SJCRH30 (cell line): ENCODE data around the gene TBC1D2. TPM values are rescaled to one million over a fixed set of nuclear protein-coding genes. Genes with fewer than 3 reads are reported as not detected.

Experiments used
- DNase-seq, 2 experiments: peaks; one replicate each; pipeline ENCODE4 v3.0.0-alpha.2; 2015 to 2020
- H3K27ac ChIP-seq: fragments of 250-450 bp; sonication (Bioruptor Pico); 2 replicates; pipeline ENCODE4 v1.5.1; 2020; ENCODE audit warnings: mild to moderate bottlenecking, moderate library complexity
- H3K27me3 ChIP-seq: fragments of 250-450 bp; sonication (Bioruptor Pico); 2 replicates; pipeline ENCODE4 v1.5.1; 2020; ENCODE audit warnings: mild to moderate bottlenecking, moderate library complexity
- H3K36me3 ChIP-seq: fragments of 250-450 bp; sonication (Bioruptor Pico); 2 replicates; pipeline ENCODE4 v1.5.1; 2020; ENCODE audit warnings: mild to moderate bottlenecking, moderate library complexity
- H3K4me1 ChIP-seq: fragments of 250-450 bp; sonication (Bioruptor Pico); 2 replicates; pipeline ENCODE4 v1.5.1; 2020; ENCODE audit warnings: mild to moderate bottlenecking, moderate library complexity
- H3K4me3 ChIP-seq: fragments of 250-450 bp; sonication (Bioruptor Pico); 2 replicates; pipeline ENCODE4 v1.5.1; 2020; ENCODE audit warnings: mild to moderate bottlenecking, moderate library complexity
- H3K9me3 ChIP-seq: fragments of 250-450 bp; sonication (Bioruptor Pico); replicated peaks from 2 replicates; pipeline ENCODE4 v1.5.1; 2020; ENCODE audit warnings: mild to moderate bottlenecking, moderate library complexity
- total RNA-seq: library from RNA; depleted of rRNA; stranded (reverse); fragments of >200 nt; shearing (Covaris generic); gene quantifications from 2 replicates; pipeline ENCODE4 v1.2.3, GENCODE V29; 2014

TBC1D2 gene
- total RNA-seq, 1 experiment from 2014 or later: 1.4 TPM

DNA sequence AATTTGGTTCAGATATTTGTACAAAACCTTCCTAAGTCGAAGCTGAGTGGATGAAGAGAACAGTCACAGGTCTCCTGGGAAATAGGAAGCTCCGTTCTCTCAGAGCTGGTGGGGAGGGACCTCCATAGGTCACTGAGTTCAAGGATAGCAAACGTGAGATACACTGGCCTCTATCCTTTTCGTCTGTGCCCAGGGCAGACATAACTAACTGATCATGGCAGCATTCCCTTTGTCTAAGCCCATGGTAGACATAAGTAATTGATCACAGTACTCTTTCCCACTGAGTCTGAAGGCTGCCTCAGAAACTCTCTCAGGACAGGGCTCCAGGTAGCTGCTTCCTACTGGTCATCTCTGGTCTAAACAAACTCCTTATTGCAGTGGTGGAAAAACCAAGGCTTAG lies 50.8 kb downstream of the TBC1D2 start:
- Histone ChIP-seq H3K36me3 (no peaks in the 10 kb centered on the region), H3K4me3 (no peak overlapping the region), H3K9me3 (no peaks in the 10 kb centered on the region), H3K4me1 (peaks cover 7% of the 10 kb centered on the region), H3K27ac (no peak overlapping the region), H3K27me3 (peaks cover 5% of the 10 kb centered on the region; the same call in 1 of the 2 replicates)
- no peak for DNase-seq

DNA sequence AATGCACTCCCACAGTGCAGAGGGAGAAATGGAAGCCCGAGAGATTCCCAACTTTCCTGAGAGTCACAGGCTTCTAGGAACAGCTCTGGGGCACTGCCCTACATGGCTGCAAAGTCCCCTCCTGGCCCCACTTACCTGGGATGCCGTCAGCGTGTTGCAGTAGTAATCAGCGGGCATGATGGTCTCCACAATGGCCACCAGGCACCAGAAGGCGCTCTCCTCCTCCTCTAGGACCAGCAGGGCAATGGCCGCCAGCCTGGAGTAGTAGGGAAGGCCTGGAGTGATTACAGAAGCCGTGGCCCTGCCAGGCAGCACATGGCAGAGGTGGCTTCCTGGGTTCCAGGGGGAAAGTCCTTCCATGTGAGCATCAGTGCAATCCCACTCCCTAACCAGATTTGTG lies 52.3 kb downstream of the TBC1D2 start:
- peaks cover 5% of the 10 kb centered on the region; the same call in 1 of the 2 replicates for H3K27me3 ChIP-seq
- no peaks in the 10 kb centered on the region for H3K36me3 ChIP-seq
- no peak for DNase-seq

DNA sequence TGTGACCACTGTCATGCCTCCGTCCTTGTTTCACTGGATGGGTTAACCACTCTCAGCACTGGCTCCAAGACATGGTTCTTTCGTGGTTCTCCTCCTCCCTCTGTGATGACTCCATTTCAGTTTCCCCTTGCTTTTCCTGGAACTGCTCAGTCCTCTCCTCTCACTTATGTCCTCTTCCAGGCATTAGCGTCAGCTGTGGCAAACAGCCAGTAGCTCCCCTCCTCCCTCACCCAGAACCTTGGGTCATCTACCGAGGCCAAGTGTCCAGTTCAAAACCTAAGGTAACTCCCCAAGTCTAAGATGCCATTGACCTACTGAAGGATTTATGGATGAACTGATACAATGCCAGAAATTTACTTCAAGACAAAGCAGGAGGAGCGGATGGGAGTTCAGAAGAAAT lies 53.2 kb downstream of the TBC1D2 start:
- no peak overlapping the region for H3K27ac ChIP-seq
- H3K9me3 ChIP-seq: no peaks in the 10 kb centered on the region
- peaks cover 10% of the 10 kb centered on the region for H3K4me1 ChIP-seq
- no peak for DNase-seq
- H3K4me3 ChIP-seq: no peak overlapping the region
- H3K27me3 ChIP-seq: peaks cover 5% of the 10 kb centered on the region; the same call in 1 of the 2 replicates
- no peaks in the 10 kb centered on the region for H3K36me3 ChIP-seq

More for the DNA sequence above, 52.3 kb downstream of the TBC1D2 start:
- H3K27ac ChIP-seq: no peak overlapping the region
- H3K4me1 ChIP-seq: peaks cover 15% of the 10 kb centered on the region
- no peak overlapping the region for H3K4me3 ChIP-seq
- H3K9me3 ChIP-seq: no peaks in the 10 kb centered on the region

DNA sequence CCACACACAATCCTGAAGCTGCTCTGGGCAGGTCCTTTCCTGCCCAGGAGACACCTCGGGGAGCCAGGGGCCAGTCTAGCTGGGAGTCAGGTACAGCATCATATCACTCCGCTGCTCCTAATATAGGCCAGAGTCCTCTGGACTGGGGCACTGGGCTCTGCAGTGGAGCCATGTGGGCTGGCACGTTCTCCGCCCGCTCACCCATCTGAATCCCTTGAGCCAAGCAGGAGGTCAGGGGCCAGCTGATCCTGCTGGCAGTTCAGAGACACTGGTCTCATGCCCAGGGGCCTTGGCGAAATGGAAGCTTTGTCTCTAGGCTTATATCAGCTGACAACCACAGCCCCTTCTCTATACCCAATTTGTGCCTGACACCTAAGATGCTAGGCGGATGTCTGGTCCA lies 53.7 kb downstream of the TBC1D2 start:
- H3K9me3 ChIP-seq: no peaks in the 10 kb centered on the region
- DNase-seq: no peak
- H3K27ac ChIP-seq: no peak overlapping the region
- H3K4me1 ChIP-seq: peaks cover 10% of the 10 kb centered on the region
- H3K4me3 ChIP-seq: no peak overlapping the region
- H3K36me3 ChIP-seq: no peaks in the 10 kb centered on the region
- peaks cover 5% of the 10 kb centered on the region; the same call in 1 of the 2 replicates for H3K27me3 ChIP-seq

DNA sequence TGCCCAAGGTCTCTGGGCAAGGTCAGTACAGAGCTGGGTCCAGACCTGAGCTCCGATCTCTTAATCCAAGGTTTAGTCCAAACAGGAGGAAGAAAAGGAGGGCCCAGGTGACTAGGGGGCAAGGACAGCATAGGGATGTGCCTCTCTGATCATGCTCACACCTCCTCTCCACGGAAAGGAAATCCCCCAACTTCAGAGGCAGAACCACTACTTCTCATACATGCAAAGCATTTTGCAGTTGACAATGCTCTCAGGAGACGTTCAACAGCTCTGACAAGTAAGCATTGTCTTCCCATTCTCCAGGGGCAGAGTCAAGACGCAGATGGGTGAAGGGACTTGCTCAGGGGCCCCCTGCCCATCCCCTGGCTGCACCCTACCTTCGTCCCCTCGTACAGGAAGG lies 54.3 kb downstream of the TBC1D2 start:
- H3K4me1 ChIP-seq: peaks cover 12% of the 10 kb centered on the region
- H3K27me3 ChIP-seq: peaks cover 5% of the 10 kb centered on the region; the same call in 1 of the 2 replicates
- no peaks in the 10 kb centered on the region for H3K36me3 ChIP-seq
- H3K27ac ChIP-seq: no peak overlapping the region
- no peak overlapping the region for H3K4me3 ChIP-seq
- no peak for DNase-seq
- H3K9me3 ChIP-seq: no peaks in the 10 kb centered on the region

DNA sequence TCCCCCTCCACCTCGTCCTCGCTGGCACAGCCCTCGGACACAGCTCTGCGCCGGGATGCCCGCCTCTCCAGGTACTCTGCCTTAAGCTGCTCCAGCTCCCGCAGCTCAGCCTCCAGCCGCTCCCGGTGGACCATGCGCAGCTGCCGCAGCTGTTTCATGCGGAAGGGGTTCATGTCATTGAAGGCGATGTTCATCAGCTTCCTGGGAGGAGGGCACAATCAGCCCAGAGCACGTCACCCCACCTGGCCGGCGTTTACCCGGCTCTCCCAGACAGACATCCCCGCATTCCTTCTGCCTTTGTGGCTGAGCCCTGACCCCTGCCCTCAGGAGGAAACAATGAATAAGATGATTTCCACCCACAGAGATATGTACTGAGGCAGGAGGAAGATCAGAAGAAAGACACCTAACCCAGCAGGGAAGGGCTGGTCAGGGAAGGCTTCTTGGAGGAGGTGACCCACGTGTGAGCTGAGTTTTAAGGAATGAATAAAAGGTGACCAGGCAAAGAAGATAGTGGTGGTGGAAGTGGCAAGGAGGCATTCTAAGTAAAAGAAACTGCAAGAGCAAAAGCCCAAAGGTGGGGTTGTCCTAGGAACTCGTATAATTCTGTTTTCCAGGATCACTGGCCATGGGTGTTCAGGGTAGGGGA lies 55.9 kb downstream of the TBC1D2 start:
- Histone ChIP-seq H3K4me1 (peaks cover 26% of the 10 kb centered on the region), H3K27me3 (no peaks in the 10 kb centered on the region), H3K9me3 (no peaks in the 10 kb centered on the region), H3K4me3 (no peak overlapping the region), H3K27ac (no peak overlapping the region), H3K36me3 (no peaks in the 10 kb centered on the region)
- peak; percentile 56 to 60 for DNase-seq

DNA sequence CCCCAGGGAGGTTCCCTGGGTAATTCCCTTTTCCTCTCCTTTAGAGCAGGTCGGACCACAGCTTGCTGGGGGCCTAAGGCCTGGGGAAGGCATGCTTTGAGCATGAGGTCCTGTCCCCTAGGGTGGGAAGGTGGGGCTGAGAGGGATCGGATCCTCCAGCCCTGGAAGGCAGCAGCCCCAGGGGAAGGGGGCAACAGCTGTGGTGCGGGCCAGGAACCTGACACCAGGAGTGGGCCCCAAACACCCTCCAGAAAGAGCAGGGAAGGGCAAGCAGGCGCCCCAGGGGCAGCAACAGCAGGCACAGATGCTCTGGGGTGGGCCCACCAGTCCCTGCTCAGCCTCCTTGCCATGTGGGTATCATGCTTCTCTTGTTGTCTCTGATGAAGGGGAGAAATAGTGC lies 59.8 kb downstream of the TBC1D2 start:
- Histone ChIP-seq H3K27me3 (no peaks in the 10 kb centered on the region), H3K4me1 (peaks cover 26% of the 10 kb centered on the region), H3K36me3 (no peaks in the 10 kb centered on the region), H3K4me3 (no peak overlapping the region), H3K9me3 (no peaks in the 10 kb centered on the region), H3K27ac (peak overlapping the region; percentile 14; the same call in 1 of the 2 replicates)
- DNase-seq: peak; percentile 93

DNA sequence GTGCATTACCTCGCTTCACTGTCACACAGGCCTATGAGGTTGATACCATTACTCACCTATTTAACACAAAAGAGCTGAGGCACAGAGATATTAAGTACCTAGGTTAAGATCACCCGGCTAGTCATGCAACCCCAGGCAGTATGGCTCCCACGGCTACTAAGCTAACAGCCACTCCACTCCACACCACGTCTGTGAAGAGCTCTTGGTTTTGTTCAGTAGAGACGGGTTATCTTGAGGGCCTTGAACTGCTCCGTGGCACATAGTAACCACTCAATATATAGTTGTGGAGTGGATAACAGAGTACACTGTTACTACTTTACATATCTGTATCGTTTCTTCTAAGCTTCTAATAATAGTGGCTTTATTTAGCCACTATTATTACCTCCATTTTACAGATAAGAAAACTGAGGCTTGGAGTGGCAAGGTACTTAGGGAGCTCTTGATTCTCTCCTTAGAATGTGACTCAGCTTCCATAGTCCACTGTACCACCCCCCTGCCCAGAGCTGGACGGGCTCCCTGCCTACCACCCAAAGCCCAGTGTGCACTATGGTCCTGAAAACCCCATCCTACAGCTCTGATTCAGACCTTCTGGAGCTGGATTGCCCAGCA lies 62.0 kb downstream of the TBC1D2 start:
- H3K36me3 ChIP-seq: no peaks in the 10 kb centered on the region
- no peak overlapping the region for H3K27ac ChIP-seq
- H3K4me3 ChIP-seq: peak overlapping the region; percentile 64
- no peak for DNase-seq
- no peaks in the 10 kb centered on the region for H3K27me3 ChIP-seq
- peaks cover 16% of the 10 kb centered on the region for H3K4me1 ChIP-seq
- H3K9me3 ChIP-seq: no peaks in the 10 kb centered on the region

DNA sequence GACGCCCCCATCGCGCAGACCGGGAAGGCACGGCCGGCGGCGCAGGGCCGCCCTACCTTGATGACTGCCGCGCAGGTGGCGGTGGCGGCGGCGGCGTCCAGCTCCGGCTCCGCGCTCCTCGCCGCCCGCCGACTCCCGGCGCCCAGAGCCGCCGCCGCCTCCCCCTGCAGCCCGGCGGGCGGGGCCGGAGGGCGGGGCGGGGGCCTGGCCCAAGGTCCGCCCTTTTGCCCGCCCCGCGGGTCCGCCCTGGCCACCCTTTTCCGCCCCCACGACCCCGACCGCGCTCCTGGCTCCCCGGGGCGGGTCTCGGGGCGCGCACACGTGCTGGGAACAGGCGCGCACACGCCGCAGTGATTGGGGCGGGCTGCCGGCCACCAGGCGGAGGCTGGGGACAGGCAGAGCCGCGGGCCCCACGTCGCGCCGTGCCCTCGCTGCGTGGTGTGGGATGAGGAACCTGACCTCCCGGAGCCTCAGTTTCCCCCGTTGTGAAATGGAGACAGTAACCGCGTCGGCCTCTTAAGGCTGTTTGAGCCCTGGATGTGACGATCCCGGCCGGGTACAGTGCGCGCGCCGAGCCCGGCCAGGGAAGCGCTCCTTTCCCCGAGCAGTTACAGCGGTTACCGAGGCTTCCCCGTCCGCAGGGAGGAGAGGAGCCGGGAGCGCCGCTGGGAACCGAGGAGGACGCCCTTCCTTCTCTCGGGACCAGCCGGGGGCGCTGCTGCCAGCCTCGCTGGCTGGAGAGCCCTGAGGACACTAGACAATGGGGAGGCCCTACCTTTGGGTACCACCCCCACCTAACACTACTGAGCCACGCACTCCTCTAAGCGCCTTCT lies 62.7 kb downstream of the TBC1D2 start, which contains the start of gene CORO2A:
Gene CORO2A, minus strand, starts transcription at position 135 of the 833 bp plus-strand sequence. CDS start 34,977 bp downstream, outside the sequence.
- Histone ChIP-seq H3K9me3 (no peaks in the 10 kb centered on the region), H3K36me3 (no peaks in the 10 kb centered on the region), H3K4me1 (peaks cover 16% of the 10 kb centered on the region), H3K4me3 (peak within 1 kb of the TSS; percentile 64), H3K27ac (0 out of 2 replicates have a peak within 1 kb of the TSS, but pooled peaks have one; percentile 1), H3K27me3 (no peaks in the 10 kb centered on the region)
- peak; percentile 82 to 85 for DNase-seq

DNA sequence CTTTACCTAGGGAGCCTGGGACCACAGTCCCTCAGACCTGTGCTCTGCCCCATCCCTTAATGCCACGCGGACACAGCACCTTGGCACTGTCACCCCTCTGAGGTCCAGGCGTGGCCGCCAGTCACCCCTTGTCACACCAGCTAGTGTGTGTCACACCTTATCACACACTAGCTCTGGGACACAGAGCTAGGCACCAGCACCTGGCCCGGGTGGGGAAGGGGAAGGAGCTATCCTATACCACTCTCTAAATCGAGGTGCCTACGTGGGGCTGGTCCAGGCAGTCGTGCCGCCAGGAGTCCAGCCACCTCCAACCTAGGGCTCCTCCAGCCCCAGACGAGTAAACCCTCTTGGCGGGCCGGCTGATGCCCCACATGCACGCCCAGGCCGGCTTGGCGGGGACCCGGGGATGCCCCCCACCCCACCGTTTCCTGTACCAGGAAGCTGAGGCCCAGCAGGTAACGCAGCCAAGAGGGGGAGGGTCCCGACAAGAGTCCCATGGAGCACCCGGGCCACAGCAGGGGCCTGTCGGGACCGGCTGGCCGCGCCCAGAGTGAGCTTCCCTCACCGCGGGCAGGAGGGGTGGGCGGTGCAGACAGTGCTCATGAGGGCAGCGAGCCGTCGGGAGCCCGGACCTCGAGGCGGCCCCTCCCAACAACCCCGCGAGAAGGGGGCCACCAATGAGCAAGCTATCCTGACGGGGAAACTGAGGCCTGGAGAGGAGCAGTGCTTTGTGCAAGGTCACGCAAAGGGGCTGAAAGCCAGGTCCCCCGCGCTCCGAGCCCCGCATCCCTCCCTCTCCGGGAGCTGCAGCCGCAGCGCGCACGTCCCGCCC lies 63.6 kb downstream of the TBC1D2 start:
- H3K27ac ChIP-seq: no peak overlapping the region
- no peaks in the 10 kb centered on the region for H3K9me3 ChIP-seq
- DNase-seq: no peak
- H3K27me3 ChIP-seq: no peaks in the 10 kb centered on the region
- peak overlapping the region; percentile 64 for H3K4me3 ChIP-seq
- no peaks in the 10 kb centered on the region for H3K36me3 ChIP-seq
- H3K4me1 ChIP-seq: peaks cover 16% of the 10 kb centered on the region

DNA sequence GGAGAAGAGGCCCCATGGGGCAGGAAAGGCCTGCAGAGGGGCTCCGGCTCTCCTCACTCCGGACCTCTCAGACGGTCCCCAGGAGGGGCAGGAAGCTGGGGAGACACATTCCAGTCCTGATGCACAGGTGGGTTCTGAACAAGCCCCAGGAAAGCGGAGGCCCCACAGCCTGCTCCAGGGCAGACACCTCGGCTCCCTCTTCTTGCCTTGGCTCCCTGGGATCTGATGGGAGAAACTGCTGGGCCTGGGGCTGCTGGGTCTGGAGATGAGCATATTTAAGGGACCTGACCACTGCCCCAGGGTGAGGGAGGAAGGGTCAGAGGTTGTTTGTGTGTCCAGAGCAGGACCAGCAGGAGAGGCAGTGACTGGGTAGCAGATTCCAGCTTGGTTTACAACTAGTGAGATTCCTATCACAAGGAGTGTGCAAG lies 64.3 kb downstream of the TBC1D2 start:
- H3K4me3 ChIP-seq: no peak overlapping the region
- no peaks in the 10 kb centered on the region for H3K9me3 ChIP-seq
- no peaks in the 10 kb centered on the region for H3K27me3 ChIP-seq
- no peak overlapping the region for H3K27ac ChIP-seq
- H3K4me1 ChIP-seq: peaks cover 16% of the 10 kb centered on the region
- H3K36me3 ChIP-seq: no peaks in the 10 kb centered on the region
- DNase-seq: no peak

DNA sequence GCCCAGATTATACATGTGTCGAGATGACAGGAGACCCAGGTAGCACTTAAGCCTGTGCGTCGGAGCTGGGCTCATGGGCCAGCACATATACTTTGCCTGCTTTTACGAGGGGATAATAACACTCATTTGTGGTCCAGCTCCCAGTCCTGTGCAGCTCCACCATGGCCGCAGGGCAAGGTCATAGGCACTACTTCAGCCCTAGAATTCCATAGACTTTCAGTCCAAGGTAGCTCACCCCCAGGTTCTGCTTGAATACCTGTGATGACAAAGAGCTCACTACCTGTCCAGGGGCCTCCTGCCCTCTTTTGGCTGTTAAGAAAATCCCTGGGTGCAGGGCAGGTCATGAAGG lies 64.7 kb downstream of the TBC1D2 start:
- H3K27me3 ChIP-seq: no peaks in the 10 kb centered on the region

DNA sequence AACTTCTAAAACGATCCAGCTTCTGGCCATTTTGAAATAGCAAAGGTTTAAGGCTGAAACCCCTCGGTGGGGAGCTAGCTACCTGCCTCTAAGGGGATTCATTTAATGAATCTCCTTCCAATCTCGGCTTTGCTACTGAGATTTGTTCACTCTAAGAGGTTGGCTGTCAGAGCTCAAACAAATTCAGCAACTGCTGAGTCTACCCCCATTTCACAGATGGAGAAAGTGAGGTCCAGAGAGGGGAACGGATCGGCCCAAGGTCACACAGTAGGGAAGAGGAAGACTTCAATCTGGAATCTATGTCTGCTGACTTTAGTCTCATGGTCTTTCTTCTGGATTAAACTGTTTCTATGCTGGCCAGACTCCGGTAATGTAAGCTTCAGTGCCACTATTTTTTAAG lies 66.0 kb downstream of the TBC1D2 start:
- H3K27me3 ChIP-seq: no peaks in the 10 kb centered on the region
- no peaks in the 10 kb centered on the region for H3K36me3 ChIP-seq
- no peak overlapping the region for H3K4me3 ChIP-seq
- H3K9me3 ChIP-seq: no peaks in the 10 kb centered on the region
- no peak overlapping the region for H3K27ac ChIP-seq
- H3K4me1 ChIP-seq: 0 out of 2 replicates have a peak, but pooled peaks cover 3% of the 10 kb centered on the region
- no peak for DNase-seq

More for the DNA sequence above, 64.7 kb downstream of the TBC1D2 start:
- peaks cover 13% of the 10 kb centered on the region for H3K4me1 ChIP-seq
- H3K4me3 ChIP-seq: no peak overlapping the region
- H3K36me3 ChIP-seq: no peaks in the 10 kb centered on the region
- H3K27ac ChIP-seq: no peak overlapping the region
- no peaks in the 10 kb centered on the region for H3K9me3 ChIP-seq
- no peak for DNase-seq

DNA sequence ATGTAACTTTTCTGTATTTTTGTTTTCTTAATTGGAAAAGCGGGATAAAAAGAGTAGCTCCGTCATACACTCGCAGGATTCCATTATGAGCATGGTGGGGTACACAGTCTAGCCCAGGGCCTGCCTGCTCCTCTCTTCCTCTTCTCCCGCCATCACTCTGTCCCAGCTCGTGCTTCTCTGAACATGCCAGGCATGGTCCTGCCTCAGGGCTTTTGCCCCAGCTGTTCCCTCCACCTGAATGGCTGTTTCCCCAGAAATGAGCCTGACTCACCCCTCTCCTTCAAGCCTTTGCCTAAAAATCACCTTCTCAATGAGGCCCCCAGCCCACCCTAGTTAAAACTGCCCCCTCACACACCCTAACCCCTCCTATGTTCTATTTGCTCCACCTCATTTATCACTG lies 67.5 kb downstream of the TBC1D2 start:
- Histone ChIP-seq H3K27me3 (no peaks in the 10 kb centered on the region), H3K4me1 (0 out of 2 replicates have a peak, but pooled peaks cover 3% of the 10 kb centered on the region), H3K4me3 (no peak overlapping the region), H3K36me3 (no peaks in the 10 kb centered on the region), H3K9me3 (no peaks in the 10 kb centered on the region), H3K27ac (no peak overlapping the region)
- peak; percentile 37 to 48 for DNase-seq
